Left hindlimb (tissue), 1 donor: ENCODE results near the gene UNCX.
"Not testable (repeated sequence)": the region's sequence is repeated elsewhere in the genome, so short reads cannot be mapped to it uniquely, and the experiment has no call there.

ENCODE experiments used
- DNase-seq: peaks from one replicate; pipeline ENCODE4 v3.0.0-alpha.2; 2018

UNCX gene

GRCh38 chr7:1279895-1280294 lies 47.2 kb downstream of the UNCX start:
- DNase-seq, result not testable (repeated sequence)

DNA sequence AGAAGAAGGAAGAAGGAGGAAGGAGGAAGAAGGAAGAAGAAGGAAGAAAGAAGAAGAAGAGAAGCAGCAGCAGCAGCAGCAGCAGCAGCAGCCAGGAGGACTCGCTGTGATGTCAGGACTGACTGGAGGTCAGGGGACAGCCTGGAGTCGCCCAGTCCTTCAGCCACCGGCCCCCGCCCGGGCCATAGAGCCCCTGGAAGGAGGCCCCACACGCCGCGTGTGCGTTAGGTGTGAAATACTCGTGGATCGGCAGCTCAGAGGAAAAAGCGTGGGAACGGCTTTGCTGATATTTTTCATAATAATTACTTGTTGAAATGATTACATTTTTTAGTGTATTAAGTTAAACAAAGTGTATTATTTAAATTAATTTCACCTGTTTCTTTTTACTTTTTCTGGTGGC lies 48.4 kb downstream of the UNCX start:
- no peak for DNase-seq

GRCh38 chr7:1282679-1283078 lies 50.0 kb downstream of the UNCX start:
- DNase-seq, result no peak

- no peak for DNase-seq
Measured at GRCh38 chr7:1283337-1283736, 50.7 kb downstream of the UNCX start.

GRCh38 chr7:1283941-1284742 lies 51.5 kb downstream of the UNCX start:
- DNase-seq, result no peak

GRCh38 chr7:1284743-1285458 lies 52.2 kb downstream of the UNCX start:
- DNase-seq, result no peak

DNA sequence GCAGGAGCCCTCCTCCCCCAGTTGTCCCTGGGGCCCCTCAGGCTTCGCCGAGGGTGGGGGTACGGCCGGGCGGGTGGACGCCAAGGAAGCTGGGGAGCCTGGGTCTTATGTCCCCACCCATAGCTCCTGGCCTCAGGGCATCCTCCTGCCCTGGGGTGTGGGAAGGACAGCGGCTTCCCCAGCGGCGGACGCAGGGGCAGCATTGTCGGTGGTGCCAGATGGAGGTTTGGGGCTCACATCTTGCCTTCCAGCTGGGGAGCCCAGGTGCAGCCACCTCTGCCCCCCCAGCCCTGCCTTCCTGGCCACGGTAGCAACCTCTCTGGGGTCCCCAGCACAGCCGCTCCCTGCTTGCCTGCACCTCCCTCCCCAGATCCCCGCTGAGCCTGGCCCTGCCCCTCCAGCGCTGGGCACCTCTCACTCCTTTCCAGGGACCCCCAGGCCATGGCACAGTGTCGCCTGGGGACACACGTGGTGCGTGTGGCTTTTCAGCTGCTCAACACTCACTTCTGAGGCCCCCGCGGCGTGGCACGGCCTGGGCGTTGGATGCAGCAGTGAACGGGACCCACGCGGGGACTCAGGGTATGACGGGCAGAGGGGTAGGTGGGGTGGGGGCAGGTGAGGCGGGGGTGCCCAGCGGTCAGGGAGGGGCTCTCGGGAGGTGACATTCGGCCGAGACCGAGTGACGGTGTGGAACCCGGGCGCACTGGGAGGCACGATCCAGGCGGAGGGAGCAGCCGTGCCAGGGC lies 53.1 kb downstream of the UNCX start:
- DNase-seq, result no peak
